Astrocyte (in vitro differentiated cells and primary cell): Measurements from ENCODE around the gene MFSD6. TPM values are rescaled to one million over a fixed set of nuclear protein-coding genes. Genes with fewer than 3 reads are reported as not detected.

Experiments used
- DNase-seq: peaks from one replicate; pipeline ENCODE4 v3.0.0-alpha.2; 2010; ENCODE audit warnings: low read depth
- FAIRE-seq: peaks from 2 replicates; lab custom pipeline; 2011; peaks lifted over from hg19 to GRCh38; lab: Jason Lieb, UNC
- H2AFZ ChIP-seq: 2 replicates; pipeline ENCODE4 v1.6.0; 2012; ENCODE audit warnings: low read depth, low read length, inconsistent platforms
- H3K27ac ChIP-seq: 2 replicates; pipeline ENCODE4 v1.5.1; 2011; ENCODE audit warnings: low read depth, low read length, inconsistent platforms
- H3K27me3 ChIP-seq: 2 replicates; pipeline ENCODE4 v1.6.0; 2011; ENCODE audit warnings: low read length, inconsistent platforms; ENCODE audit not compliant: insufficient read depth
- H3K36me3 ChIP-seq: 2 replicates; pipeline ENCODE4 v1.5.1; 2011; ENCODE audit warnings: low read length, inconsistent platforms; ENCODE audit not compliant: insufficient read depth
- H3K4me1 ChIP-seq: 2 replicates; pipeline ENCODE4 v1.5.1; 2011; ENCODE audit warnings: low read length, inconsistent platforms; ENCODE audit not compliant: insufficient read depth
- H3K4me2 ChIP-seq: 2 replicates; pipeline ENCODE4 v1.6.0; 2012; ENCODE audit warnings: low read length, inconsistent platforms
- H3K4me3 ChIP-seq: 2 replicates; pipeline ENCODE4 v1.5.1; 2011; ENCODE audit warnings: low read depth, mild to moderate bottlenecking, low read length, inconsistent platforms; ENCODE audit not compliant: insufficient read depth
- H3K79me2 ChIP-seq: 2 replicates; pipeline ENCODE4 v1.6.0; 2012; ENCODE audit warnings: mild to moderate bottlenecking, low read length, inconsistent platforms; ENCODE audit not compliant: insufficient read depth
- H3K9ac ChIP-seq: 2 replicates; pipeline ENCODE4 v1.6.0; 2012; ENCODE audit warnings: mild to moderate bottlenecking, low read length, inconsistent platforms
- H3K9me3 ChIP-seq: 2 replicates; pipeline ENCODE4 v1.5.1; 2012; ENCODE audit warnings: low read depth, mild to moderate bottlenecking, low read length, inconsistent platforms; ENCODE audit not compliant: insufficient read depth
- H4K20me1 ChIP-seq: 2 replicates; pipeline ENCODE4 v1.6.0; 2012; ENCODE audit warnings: low read length, inconsistent platforms; ENCODE audit not compliant: insufficient read depth
- H3K27ac Mint-ChIP-seq: one replicate; pipeline ENCODE4 v1.8.0; 2021; ENCODE audit warnings: mild to moderate bottlenecking, mixed read lengths; ENCODE audit not compliant: unreplicated experiment
- H3K27me3 Mint-ChIP-seq: one replicate; pipeline ENCODE4 v1.8.0; 2021; ENCODE audit warnings: low read depth, mixed read lengths; ENCODE audit not compliant: unreplicated experiment
- H3K36me3 Mint-ChIP-seq: one replicate; pipeline ENCODE4 v1.8.0; 2021; ENCODE audit warnings: low read depth, mixed read lengths; ENCODE audit not compliant: unreplicated experiment
- H3K4me1 Mint-ChIP-seq: one replicate; pipeline ENCODE4 v1.8.0; 2021; ENCODE audit warnings: low read depth, mixed read lengths; ENCODE audit not compliant: unreplicated experiment
- H3K4me3 Mint-ChIP-seq: one replicate; pipeline ENCODE4 v1.8.0; 2021; ENCODE audit warnings: mild to moderate bottlenecking, moderate library complexity, mixed read lengths; ENCODE audit not compliant: unreplicated experiment
- H3K9me3 Mint-ChIP-seq: one replicate; pipeline ENCODE4 v1.8.0; 2021; ENCODE audit warnings: mild to moderate bottlenecking, mixed read lengths; ENCODE audit not compliant: unreplicated experiment
- EZH2 ChIP-seq: IDR thresholded peaks from 2 replicates; pipeline ENCODE4 v1.6.1; 2012; ENCODE audit warnings: mild to moderate bottlenecking, low read length, inconsistent platforms; ENCODE audit not compliant: insufficient read depth
- total RNA-seq: library from RNA; stranded (reverse); gene quantifications from 2 replicates; pipeline ENCODE4 v1.2.1, GENCODE V29; 2021
- TF ChIP-seq, protein P1 (sequence below): IDR thresholded peaks from 2 replicates; pipeline ENCODE4 v1.5.1; 2011; ENCODE audit warnings: low read depth, mild to moderate bottlenecking, inconsistent platforms, low read length, moderate library complexity; ENCODE audit not compliant: insufficient read depth

MFSD6 gene
- total RNA-seq, 1 donor from 2014 or later: 2.7 TPM

DNA sequence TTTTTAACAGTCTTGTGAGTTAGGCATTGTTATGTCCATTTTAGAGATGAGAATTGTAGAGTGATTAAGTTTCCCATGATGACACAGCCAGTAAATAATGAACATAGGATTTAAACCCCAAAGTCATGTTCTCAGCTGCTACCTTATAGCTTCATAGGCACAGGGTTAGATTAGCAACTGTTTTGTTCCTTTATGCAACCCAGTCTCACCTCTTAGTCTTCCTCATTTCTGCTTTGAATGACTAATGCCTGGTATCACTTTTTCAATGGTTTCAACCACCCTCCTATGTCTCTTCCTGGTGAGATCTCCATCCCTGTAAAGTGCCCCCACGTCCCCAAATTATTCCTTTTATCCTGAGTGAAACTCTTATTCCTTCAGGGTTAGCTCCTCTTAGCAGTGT lies 44.3 kb downstream of the MFSD6 start:
- no peak for TF ChIP-seq EZH2
- TF ChIP-seq, protein P1, sequence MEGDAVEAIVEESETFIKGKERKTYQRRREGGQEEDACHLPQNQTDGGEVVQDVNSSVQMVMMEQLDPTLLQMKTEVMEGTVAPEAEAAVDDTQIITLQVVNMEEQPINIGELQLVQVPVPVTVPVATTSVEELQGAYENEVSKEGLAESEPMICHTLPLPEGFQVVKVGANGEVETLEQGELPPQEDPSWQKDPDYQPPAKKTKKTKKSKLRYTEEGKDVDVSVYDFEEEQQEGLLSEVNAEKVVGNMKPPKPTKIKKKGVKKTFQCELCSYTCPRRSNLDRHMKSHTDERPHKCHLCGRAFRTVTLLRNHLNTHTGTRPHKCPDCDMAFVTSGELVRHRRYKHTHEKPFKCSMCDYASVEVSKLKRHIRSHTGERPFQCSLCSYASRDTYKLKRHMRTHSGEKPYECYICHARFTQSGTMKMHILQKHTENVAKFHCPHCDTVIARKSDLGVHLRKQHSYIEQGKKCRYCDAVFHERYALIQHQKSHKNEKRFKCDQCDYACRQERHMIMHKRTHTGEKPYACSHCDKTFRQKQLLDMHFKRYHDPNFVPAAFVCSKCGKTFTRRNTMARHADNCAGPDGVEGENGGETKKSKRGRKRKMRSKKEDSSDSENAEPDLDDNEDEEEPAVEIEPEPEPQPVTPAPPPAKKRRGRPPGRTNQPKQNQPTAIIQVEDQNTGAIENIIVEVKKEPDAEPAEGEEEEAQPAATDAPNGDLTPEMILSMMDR: no peak
- H3K27ac ChIP-seq: no peak overlapping the region
- Mint-ChIP-seq H3K27me3 (no peaks in the 10 kb centered on the region), H3K9me3 (no peaks in the 10 kb centered on the region), H3K4me1 (peaks cover 3% of the 10 kb centered on the region), H3K27ac (no peak overlapping the region), H3K36me3 (no peaks in the 10 kb centered on the region), H3K4me3 (no peak overlapping the region)
- no peaks in the 10 kb centered on the region for H3K9me3 ChIP-seq
- no peak overlapping the region for H3K9ac ChIP-seq
- DNase-seq: no peak
- no peak overlapping the region for H2AFZ ChIP-seq
- H3K79me2 ChIP-seq: no peaks in the 10 kb centered on the region
- no peak overlapping the region for H3K4me3 ChIP-seq
- H3K36me3 ChIP-seq: no peaks in the 10 kb centered on the region
- FAIRE-seq: no peak
- peaks cover 4% of the 10 kb centered on the region for H3K4me1 ChIP-seq
- no peaks in the 10 kb centered on the region for H4K20me1 ChIP-seq
- no peaks in the 10 kb centered on the region for H3K27me3 ChIP-seq
- H3K4me2 ChIP-seq: no peak overlapping the region

DNA sequence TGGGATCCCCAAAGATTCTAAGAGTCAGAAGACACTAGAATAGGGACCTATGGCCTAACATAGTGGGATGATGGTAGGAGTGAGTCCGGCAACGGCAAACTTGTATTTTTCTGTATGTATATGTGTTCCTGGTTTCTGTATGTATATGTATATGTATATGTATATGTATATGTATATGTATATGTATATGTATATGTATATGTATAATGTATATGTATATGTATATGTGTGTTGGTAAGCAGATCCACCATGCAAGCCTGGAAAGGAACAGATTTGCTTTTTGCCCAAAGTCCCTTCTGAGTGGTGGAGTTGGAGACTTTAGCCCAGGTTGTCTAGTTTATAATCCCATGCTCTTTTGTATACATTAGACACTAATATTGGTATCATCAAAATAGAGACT lies 46.6 kb downstream of the MFSD6 start:
- Mint-ChIP-seq H3K27me3 (no peaks in the 10 kb centered on the region), H3K36me3 (no peaks in the 10 kb centered on the region), H3K9me3 (no peaks in the 10 kb centered on the region), H3K27ac (no peak overlapping the region), H3K4me1 (peaks cover 3% of the 10 kb centered on the region), H3K4me3 (no peak overlapping the region)
- no peaks in the 10 kb centered on the region for H3K36me3 ChIP-seq
- no peaks in the 10 kb centered on the region for H3K9me3 ChIP-seq
- H3K9ac ChIP-seq: no peak overlapping the region
- H3K27ac ChIP-seq: no peak overlapping the region
- H4K20me1 ChIP-seq: no peaks in the 10 kb centered on the region
- DNase-seq: no peak
- H3K79me2 ChIP-seq: no peaks in the 10 kb centered on the region
- H3K4me1 ChIP-seq: peaks cover 4% of the 10 kb centered on the region
- no peak for TF ChIP-seq EZH2
- TF ChIP-seq, protein P1: no peak
- no peaks in the 10 kb centered on the region for H3K27me3 ChIP-seq
- H3K4me2 ChIP-seq: no peak overlapping the region
- no peak for FAIRE-seq
- H2AFZ ChIP-seq: no peak overlapping the region
- no peak overlapping the region for H3K4me3 ChIP-seq

DNA sequence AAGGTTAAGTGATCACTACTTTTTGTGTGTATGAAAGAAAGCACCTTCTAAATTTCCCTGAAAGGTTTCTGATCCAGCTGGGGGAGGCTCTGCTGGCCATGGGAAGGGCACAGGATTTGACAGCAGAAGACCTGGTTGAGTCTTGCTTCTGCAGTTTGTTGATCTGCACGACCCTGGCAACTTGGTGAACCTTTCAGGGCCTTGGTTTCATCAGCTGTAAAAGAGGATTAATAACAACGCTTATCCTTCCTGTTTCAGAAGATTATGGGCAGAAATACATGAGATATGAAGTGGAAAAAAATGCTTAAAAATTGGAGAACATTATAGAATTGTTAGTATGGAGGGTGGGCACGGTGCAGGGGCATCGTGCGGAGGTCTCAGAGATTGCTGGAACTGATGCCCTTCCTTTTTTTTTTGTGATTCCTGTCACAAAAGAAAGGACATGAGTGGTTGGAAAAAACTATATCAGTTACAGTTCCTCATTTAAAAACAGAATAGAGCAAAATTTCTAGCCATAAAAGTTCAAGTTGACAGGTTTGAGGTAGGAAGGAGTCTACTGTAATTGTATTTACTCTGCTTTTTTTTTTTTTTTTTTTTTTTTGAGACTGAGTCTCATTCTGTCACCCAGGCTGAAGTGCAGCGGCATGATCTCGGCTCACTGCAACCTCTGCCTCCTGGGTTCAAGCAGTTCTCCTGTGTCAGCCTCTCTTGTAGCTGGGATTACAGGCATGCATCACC lies 47.4 kb downstream of the MFSD6 start:
- H3K4me1 Mint-ChIP-seq: peaks cover 3% of the 10 kb centered on the region
- H3K27ac ChIP-seq: no peak overlapping the region
- H3K9me3 ChIP-seq: no peaks in the 10 kb centered on the region
- no peaks in the 10 kb centered on the region for H3K36me3 Mint-ChIP-seq
- H3K27ac Mint-ChIP-seq: no peak overlapping the region
- DNase-seq (no peak), FAIRE-seq (no peak)
- TF ChIP-seq, protein P1: no peak
- no peak for TF ChIP-seq EZH2
- H3K79me2 ChIP-seq: no peaks in the 10 kb centered on the region
- no peaks in the 10 kb centered on the region for H4K20me1 ChIP-seq
- H2AFZ ChIP-seq: no peak overlapping the region
- no peak overlapping the region for H3K4me3 ChIP-seq
- no peak overlapping the region for H3K4me3 Mint-ChIP-seq
- no peaks in the 10 kb centered on the region for H3K27me3 ChIP-seq
- H3K9me3 Mint-ChIP-seq: no peaks in the 10 kb centered on the region
- H3K36me3 ChIP-seq: no peaks in the 10 kb centered on the region
- peaks cover 4% of the 10 kb centered on the region for H3K4me1 ChIP-seq
- no peak overlapping the region for H3K4me2 ChIP-seq
- H3K9ac ChIP-seq: no peak overlapping the region
- H3K27me3 Mint-ChIP-seq: no peaks in the 10 kb centered on the region
